BLaER1 (cell line): Measurements from ENCODE around the gene CSTPP1.
"Not testable (repeated sequence)": the region's sequence is repeated elsewhere in the genome, so short reads cannot be mapped to it uniquely, and the experiment has no call there.

Source experiments
- H3K27ac ChIP-seq: shearing (Covaris generic); formaldehyde crosslinking; 2 replicates; pipeline ENCODE4 v1.8.1; 2022
- H3K27me3 ChIP-seq: shearing (Covaris generic); formaldehyde crosslinking; 2 replicates; pipeline ENCODE4 v1.8.1; 2022
- H3K36me3 ChIP-seq: shearing (Covaris generic); formaldehyde crosslinking; 2 replicates; pipeline ENCODE4 v1.8.1; 2022
- H3K4me1 ChIP-seq: shearing (Covaris generic); formaldehyde crosslinking; 2 replicates; pipeline ENCODE4 v1.8.1; 2022
- H3K4me2 ChIP-seq: shearing (Covaris generic); formaldehyde crosslinking; 2 replicates; pipeline ENCODE4 v1.8.1; 2022
- H3K4me3 ChIP-seq: shearing (Covaris generic); formaldehyde crosslinking; 2 replicates; pipeline ENCODE4 v1.8.1; 2022
- H3K9ac ChIP-seq: shearing (Covaris generic); formaldehyde crosslinking; 2 replicates; pipeline ENCODE4 v1.8.1; 2022
- H3K9me3 ChIP-seq: shearing (Covaris generic); formaldehyde crosslinking; 2 replicates; pipeline ENCODE4 v1.8.1; 2022
- H4K20me1 ChIP-seq: shearing (Covaris generic); formaldehyde crosslinking; 2 replicates; pipeline ENCODE4 v1.8.1; 2022
- Cebpa-rat ChIP-seq: shearing (Covaris generic); IDR thresholded peaks from 2 replicates; pipeline ENCODE4 v1.8.1; 2022

The CSTPP1 gene

GRCh38 chr11:46949297-46949696, 12.7 kb downstream of the CSTPP1 start:
- Histone ChIP-seq H3K36me3 (peaks cover 3% of the 10 kb centered on the region; the same call in 1 of the 2 replicates), H3K27ac (no peak overlapping the region), H3K9me3 (no peaks in the 10 kb centered on the region), H3K4me1 (no peaks in the 10 kb centered on the region), H3K27me3 (no peaks in the 10 kb centered on the region), H3K4me2 (no peak overlapping the region), H3K9ac (no peak overlapping the region), H3K4me3 (no peak overlapping the region), H4K20me1 (no peaks in the 10 kb centered on the region)
- no peak for TF ChIP-seq Cebpa-rat

GRCh38 chr11:46951864-46952263, 15.3 kb downstream of the CSTPP1 start:
- no peak for TF ChIP-seq Cebpa-rat
- H3K4me3 ChIP-seq = no peak overlapping the region
- H4K20me1 ChIP-seq = no peaks in the 10 kb centered on the region
- no peaks in the 10 kb centered on the region for H3K4me1 ChIP-seq
- no peaks in the 10 kb centered on the region for H3K27me3 ChIP-seq
- no peak overlapping the region for H3K9ac ChIP-seq
- H3K9me3 ChIP-seq = no peaks in the 10 kb centered on the region
- H3K27ac ChIP-seq = no peak overlapping the region
- H3K4me2 ChIP-seq = no peak overlapping the region
- peaks cover 4% of the 10 kb centered on the region; the same call in 1 of the 2 replicates for H3K36me3 ChIP-seq

GRCh38 chr11:46952553-46952952, 16.0 kb downstream of the CSTPP1 start:
- no peak overlapping the region for H3K4me2 ChIP-seq
- H3K9ac ChIP-seq = no peak overlapping the region
- no peaks in the 10 kb centered on the region for H3K27me3 ChIP-seq
- H3K4me3 ChIP-seq = no peak overlapping the region
- no peaks in the 10 kb centered on the region for H4K20me1 ChIP-seq
- no peaks in the 10 kb centered on the region for H3K9me3 ChIP-seq
- no peak overlapping the region for H3K27ac ChIP-seq
- H3K36me3 ChIP-seq = peaks cover 4% of the 10 kb centered on the region; the same call in 1 of the 2 replicates
- H3K4me1 ChIP-seq = no peaks in the 10 kb centered on the region
- no peak for TF ChIP-seq Cebpa-rat

GRCh38 chr11:46953093-46953492, 16.5 kb downstream of the CSTPP1 start:
- Histone ChIP-seq H3K4me3 (no peak overlapping the region), H3K4me1 (no peaks in the 10 kb centered on the region), H3K36me3 (peaks cover 4% of the 10 kb centered on the region; the same call in 1 of the 2 replicates), H3K27ac (no peak overlapping the region), H3K4me2 (no peak overlapping the region), H3K9me3 (no peaks in the 10 kb centered on the region), H4K20me1 (no peaks in the 10 kb centered on the region), H3K9ac (no peak overlapping the region), H3K27me3 (no peaks in the 10 kb centered on the region)
- TF ChIP-seq Cebpa-rat = no peak

DNA sequence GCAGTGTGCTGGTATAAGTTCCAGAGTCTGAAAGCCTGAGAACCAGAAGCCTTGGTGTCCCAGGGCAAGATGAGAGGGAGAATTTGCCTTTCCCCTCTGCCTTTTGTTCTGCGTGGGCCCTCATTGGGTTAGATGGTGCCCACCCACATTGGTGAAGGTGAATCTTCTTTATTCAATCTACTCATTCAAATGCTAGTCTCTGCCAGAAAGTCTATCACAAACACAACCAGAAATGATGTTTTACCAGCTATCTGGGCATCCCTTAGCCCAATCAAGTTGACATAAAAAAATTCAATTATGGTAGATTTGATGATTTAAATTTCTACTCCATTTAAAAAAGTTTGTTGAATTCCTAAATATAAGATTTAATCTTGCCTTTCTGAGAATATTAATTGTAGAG, 22.2 kb downstream of the CSTPP1 start:
- no peak overlapping the region for H3K4me3 ChIP-seq
- H3K9ac ChIP-seq = no peak overlapping the region
- H3K36me3 ChIP-seq = peaks cover 36% of the 10 kb centered on the region
- H3K27me3 ChIP-seq = no peaks in the 10 kb centered on the region
- H3K4me2 ChIP-seq = no peak overlapping the region
- H4K20me1 ChIP-seq = no peaks in the 10 kb centered on the region
- no peak for TF ChIP-seq Cebpa-rat
- H3K9me3 ChIP-seq = peaks cover 42% of the 10 kb centered on the region
- H3K27ac ChIP-seq = no peak overlapping the region
- no peaks in the 10 kb centered on the region for H3K4me1 ChIP-seq

- Histone ChIP-seq H3K27me3 (no peaks in the 10 kb centered on the region), H3K4me2 (no peak overlapping the region), H3K27ac (no peak overlapping the region), H3K4me3 (no peak overlapping the region), H3K9me3 (peaks cover 52% of the 10 kb centered on the region), H3K4me1 (no peaks in the 10 kb centered on the region), H3K36me3 (peaks cover 42% of the 10 kb centered on the region), H3K9ac (no peak overlapping the region), H4K20me1 (no peaks in the 10 kb centered on the region)
- TF ChIP-seq Cebpa-rat = no peak
Measured at GRCh38 chr11:46961041-46961440, 24.5 kb downstream of the CSTPP1 start.

- not testable (repeated sequence) for H3K4me3 ChIP-seq, H3K27ac ChIP-seq, H3K4me1 ChIP-seq, H3K4me2 ChIP-seq, H3K9ac ChIP-seq, H4K20me1 ChIP-seq, H3K27me3 ChIP-seq
- Histone ChIP-seq H3K36me3 (peaks cover 42% of the 10 kb centered on the region), H3K9me3 (peaks cover 52% of the 10 kb centered on the region)
Measured at GRCh38 chr11:46961886-46962285, 25.3 kb downstream of the CSTPP1 start.

DNA sequence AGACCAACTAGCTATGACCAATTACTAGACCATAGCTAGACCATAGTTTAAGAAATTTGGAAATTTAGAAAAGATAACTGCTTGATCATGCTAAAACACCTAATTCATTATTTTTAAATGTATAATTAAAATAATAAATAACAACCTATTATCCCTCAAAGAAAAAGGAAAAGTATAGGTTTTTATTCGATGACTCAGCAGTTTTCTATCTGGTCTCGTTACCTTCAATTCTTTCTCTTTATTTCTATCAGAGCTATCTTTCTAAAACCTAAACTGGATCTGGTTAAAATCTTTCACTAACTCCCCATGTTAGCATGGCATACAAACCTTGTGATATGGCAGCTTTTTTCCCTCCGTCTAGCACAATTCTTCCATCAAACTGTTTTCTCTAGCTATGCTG, 27.3 kb downstream of the CSTPP1 start:
- H3K4me3 ChIP-seq = no peak overlapping the region
- no peaks in the 10 kb centered on the region for H4K20me1 ChIP-seq
- no peak overlapping the region for H3K27ac ChIP-seq
- H3K27me3 ChIP-seq = no peaks in the 10 kb centered on the region
- H3K9me3 ChIP-seq = peaks cover 47% of the 10 kb centered on the region
- no peaks in the 10 kb centered on the region for H3K4me1 ChIP-seq
- no peak for TF ChIP-seq Cebpa-rat
- no peak overlapping the region for H3K9ac ChIP-seq
- H3K36me3 ChIP-seq = peaks cover 37% of the 10 kb centered on the region
- H3K4me2 ChIP-seq = no peak overlapping the region

DNA sequence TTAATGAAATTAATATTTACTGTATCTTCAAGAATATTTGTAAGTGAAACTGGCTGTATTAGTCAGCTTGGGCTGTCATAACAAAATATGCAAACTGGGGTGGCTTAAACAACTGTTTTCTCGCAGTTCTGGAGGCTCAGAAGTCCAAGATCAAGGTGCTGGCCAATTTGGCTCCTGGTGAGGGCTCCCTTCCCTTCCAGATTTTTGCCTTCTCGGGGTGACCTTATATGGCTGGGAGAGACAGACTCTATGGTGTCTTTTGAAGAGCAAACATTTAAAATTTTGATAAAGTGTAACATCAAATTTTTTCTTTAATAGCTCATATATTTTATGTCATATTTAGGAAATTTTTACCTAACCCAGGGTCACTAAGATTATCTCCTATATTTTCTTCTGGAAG, 30.2 kb downstream of the CSTPP1 start:
- no peak for TF ChIP-seq Cebpa-rat
- H3K4me1 ChIP-seq = no peaks in the 10 kb centered on the region
- no peak overlapping the region for H3K9ac ChIP-seq
- H3K4me2 ChIP-seq = no peak overlapping the region
- no peak overlapping the region for H3K4me3 ChIP-seq
- H3K36me3 ChIP-seq = peaks cover 18% of the 10 kb centered on the region
- no peaks in the 10 kb centered on the region for H4K20me1 ChIP-seq
- H3K9me3 ChIP-seq = peaks cover 23% of the 10 kb centered on the region
- no peaks in the 10 kb centered on the region for H3K27me3 ChIP-seq
- no peak overlapping the region for H3K27ac ChIP-seq

DNA sequence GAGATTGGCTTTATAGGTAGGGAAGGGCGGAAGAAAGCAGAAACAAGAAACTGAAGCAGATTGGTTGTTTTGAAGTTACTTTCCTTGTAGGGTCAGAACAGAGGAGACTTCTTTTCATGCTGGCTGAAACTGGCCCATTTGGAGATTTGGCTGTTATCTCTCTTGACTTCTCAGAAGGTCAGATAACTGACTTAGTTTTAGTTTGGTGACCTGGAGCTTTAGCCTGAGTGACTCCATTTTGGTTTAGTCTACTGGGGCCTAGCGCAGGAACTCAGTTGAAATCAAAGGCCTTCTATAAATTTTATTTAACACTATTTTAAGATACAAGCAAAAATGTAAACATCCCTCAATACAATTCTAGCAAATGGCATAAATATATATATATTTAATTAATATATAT, 31.4 kb downstream of the CSTPP1 start:
- no peaks in the 10 kb centered on the region for H3K4me1 ChIP-seq
- H3K9ac ChIP-seq = no peak overlapping the region
- no peak overlapping the region for H3K4me2 ChIP-seq
- no peaks in the 10 kb centered on the region for H3K27me3 ChIP-seq
- H3K4me3 ChIP-seq = no peak overlapping the region
- H3K9me3 ChIP-seq = peaks cover 12% of the 10 kb centered on the region
- peaks cover 10% of the 10 kb centered on the region; the same call in 1 of the 2 replicates for H3K36me3 ChIP-seq
- H3K27ac ChIP-seq = no peak overlapping the region
- no peaks in the 10 kb centered on the region for H4K20me1 ChIP-seq
- no peak for TF ChIP-seq Cebpa-rat

- H3K27ac ChIP-seq = no peak overlapping the region
- no peak overlapping the region for H3K4me3 ChIP-seq
- H3K36me3 ChIP-seq = peaks cover 13% of the 10 kb centered on the region; the same call in 1 of the 2 replicates
- no peaks in the 10 kb centered on the region for H3K4me1 ChIP-seq
- peaks cover 6% of the 10 kb centered on the region for H3K9me3 ChIP-seq
- no peak overlapping the region for H3K9ac ChIP-seq
- H4K20me1 ChIP-seq = no peaks in the 10 kb centered on the region
- H3K27me3 ChIP-seq = no peaks in the 10 kb centered on the region
- no peak overlapping the region for H3K4me2 ChIP-seq
- no peak for TF ChIP-seq Cebpa-rat
Measured at GRCh38 chr11:46969379-46969778, 32.8 kb downstream of the CSTPP1 start.
